ENCODE results near the gene KBTBD13.

- TF ChIP-seq CTCF (IDR thresholded peaks at IDR 0.05 in 8 of 11, conservative IDR thresholded peaks at IDR 0.05 in 3 of 11) (no peak), POLR2A (IDR thresholded peaks at IDR 0.05) (no peak)
These were observed 28.5 kb downstream of the KBTBD13 start for GRCh38 chr15:65105038-65105437.

Data from spleen (tissue), 7 donors.